Pulmonary artery endothelial cell (primary cell): Measurements from ENCODE around the gene CCS. TPM values are rescaled to one million over a fixed set of nuclear protein-coding genes. Genes with fewer than 3 reads are reported as not detected.
"Not testable (repeated sequence)": the region's sequence is repeated elsewhere in the genome, so short reads cannot be mapped to it uniquely, and the experiment has no call there.

ENCODE experiments used
- DNase-seq: peaks from one replicate; pipeline ENCODE4 v3.0.0-alpha.2; 2011; ENCODE audit warnings: low read depth, low spot score
- total RNA-seq: library from RNA; depleted of rRNA; stranded (reverse); fragments of >200 nt; gene quantifications from 2 replicates; pipeline ENCODE4 v1.2.3, GENCODE V29; 2014

CCS gene
- total RNA-seq, 1 donor from 2014 or later: 41.1 TPM

DNA sequence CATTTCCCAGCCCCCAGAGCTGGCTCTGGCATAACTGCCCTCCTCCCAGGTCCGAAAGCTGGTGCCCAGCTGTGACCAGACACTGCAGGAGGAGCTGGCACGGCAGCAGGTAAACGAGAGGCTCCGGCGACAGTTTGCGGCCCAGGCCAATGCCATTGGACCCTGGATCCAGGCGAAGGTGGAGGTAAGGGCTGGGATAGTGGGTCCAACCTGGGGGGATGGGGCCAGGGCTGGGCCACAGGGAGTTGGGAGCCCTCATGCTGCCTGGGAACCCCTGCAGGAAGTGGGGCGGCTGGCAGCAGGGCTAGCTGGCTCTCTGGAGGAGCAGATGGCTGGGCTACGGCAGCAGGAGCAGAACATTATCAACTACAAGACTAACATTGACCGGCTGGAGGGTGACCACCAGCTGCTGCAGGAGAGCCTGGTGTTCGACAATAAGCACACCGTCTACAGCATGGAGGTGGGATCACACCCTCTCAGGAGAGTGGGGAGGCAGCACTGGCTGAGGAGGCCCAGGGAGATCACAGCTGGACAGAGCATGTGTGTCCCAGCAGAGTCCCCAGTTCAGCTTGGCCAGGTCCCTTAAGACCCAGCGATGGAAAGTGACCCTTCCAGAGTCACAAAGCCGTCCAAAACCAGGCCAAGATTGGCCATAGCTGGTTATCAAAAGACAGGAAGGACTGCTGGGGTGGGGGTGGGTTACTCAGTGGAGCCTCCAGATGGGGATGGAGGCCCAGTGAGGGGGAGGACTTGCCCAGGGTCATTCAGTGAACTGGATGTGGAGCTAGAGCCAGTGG is 31.6 kb upstream of the CCS start:
- no peak for DNase-seq

DNA sequence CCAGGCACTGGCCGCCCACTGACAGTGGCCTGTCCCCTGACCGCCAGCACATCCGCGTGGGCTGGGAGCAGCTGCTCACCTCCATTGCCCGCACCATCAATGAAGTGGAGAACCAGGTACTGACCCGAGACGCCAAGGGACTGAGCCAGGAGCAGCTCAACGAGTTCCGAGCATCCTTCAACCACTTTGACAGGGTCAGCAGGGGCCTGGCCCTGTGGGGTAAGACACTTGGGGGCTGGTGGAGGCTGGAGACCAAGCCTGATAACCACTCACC is 31.1 kb upstream of the CCS start:
- no peak for DNase-seq

DNA sequence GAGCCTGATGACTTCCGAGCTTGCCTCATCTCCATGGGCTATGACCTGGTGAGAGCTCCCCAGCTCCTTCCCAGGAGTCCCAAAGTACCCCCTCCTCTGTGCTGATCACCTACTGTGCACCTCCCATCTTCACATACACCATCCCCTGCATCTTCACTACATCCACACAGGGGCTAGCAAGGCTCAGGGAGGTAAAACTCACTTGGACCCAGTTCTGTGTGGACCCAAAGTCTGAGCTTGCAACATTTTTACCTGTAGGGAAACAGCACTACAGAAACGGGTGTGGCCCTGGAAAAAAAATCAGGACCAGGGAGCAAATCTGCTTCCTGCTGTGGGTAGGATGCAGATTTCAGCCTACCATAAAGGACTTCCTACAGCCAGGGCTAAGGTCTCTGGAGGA is 30.7 kb upstream of the CCS start:
- DNase-seq: no peak

- DNase-seq: no peak
Measured at GRCh38 chr11:66562907-66563583, 29.9 kb upstream of the CCS start.

DNA sequence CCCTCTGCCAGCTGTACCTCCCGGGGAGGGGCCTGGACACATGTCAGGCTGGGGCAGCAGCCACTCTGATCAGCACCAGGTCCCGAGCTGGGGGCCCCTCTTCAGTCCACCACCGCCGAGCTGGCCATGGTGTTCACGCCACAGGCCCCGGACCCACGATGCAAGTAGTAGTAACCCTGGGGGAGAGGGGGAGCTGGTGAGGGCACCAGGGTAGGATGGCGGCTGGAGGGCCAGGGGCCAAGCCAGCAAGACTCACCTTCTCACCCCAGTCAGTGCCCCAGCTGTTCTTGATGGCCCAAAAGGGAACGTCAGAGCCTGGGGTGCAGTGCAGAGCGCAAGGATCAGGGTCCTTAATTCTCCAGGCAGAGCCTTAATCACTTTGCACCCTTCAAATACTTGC is 29.2 kb upstream of the CCS start:
- DNase-seq: no peak

GRCh38 chr11:66564538-66564937 is 28.4 kb upstream of the CCS start:
- DNase-seq: no peak

DNA sequence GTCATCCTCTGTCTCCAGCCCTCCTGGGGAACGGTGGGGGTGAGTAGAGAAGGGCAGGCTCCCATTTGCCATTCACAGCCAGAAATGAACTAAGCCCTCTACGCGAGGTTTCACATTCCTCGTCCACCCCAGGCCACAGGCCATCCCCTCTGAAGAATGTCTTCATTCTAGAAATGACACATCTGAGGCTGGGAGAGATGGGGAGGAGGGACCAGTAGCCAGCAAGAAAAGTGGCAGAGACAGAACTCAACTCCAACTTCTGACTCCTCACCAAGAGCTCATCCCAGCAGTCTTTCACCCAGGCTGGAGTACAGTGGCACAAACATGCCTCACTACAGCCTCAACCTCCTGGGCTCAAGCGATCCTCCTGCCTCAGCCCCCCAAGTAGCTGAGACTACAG is 28.0 kb upstream of the CCS start:
- no peak for DNase-seq

DNA sequence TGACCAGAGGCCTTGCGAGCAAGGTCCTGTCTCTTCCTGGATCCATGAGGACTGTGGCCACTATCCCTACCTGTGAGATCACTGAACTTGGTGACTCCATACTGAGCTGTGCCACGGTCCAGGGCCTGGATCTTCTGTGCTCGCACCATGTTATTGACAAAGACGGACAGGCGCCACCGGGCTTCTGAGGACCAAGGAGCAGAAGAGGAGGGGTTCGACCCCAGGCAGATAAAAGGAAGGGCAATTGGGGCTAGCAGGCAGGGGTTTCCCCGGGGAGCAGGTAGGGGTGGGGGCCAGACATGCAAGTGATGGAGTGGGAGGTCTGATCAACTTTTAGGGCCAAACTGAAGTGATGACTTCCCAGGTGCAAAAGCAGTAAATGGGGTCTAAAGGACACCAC is 26.8 kb upstream of the CCS start:
- DNase-seq: no peak

DNA sequence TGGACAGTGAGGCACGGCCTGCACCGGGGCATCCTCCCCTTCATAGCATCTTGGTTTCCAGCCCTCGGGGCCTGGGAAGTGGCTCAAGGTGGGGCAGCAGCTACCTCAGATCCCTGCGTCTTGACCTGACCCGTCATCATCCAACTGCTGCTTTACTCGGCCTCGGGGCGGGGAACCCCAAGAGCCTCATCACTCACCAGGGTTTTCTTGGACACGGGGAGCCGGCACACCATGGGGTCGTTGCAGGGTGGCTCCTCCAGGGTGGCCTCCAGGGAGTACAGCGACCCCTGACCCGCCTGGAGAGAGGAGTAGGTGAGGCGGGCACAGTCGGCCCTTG is 25.2 kb upstream of the CCS start:
- no peak for DNase-seq

- DNase-seq: peak; percentile 26
Measured at GRCh38 chr11:66568124-66568916, 24.7 kb upstream of the CCS start, which contains the start of gene CTSF. Gene CTSF, minus strand, starts transcription at chr11:66568606. Its CDS starts 120 bp downstream, at chr11:66568486.

GRCh38 chr11:66569076-66569475 is 23.9 kb upstream of the CCS start:
- no peak for DNase-seq

DNA sequence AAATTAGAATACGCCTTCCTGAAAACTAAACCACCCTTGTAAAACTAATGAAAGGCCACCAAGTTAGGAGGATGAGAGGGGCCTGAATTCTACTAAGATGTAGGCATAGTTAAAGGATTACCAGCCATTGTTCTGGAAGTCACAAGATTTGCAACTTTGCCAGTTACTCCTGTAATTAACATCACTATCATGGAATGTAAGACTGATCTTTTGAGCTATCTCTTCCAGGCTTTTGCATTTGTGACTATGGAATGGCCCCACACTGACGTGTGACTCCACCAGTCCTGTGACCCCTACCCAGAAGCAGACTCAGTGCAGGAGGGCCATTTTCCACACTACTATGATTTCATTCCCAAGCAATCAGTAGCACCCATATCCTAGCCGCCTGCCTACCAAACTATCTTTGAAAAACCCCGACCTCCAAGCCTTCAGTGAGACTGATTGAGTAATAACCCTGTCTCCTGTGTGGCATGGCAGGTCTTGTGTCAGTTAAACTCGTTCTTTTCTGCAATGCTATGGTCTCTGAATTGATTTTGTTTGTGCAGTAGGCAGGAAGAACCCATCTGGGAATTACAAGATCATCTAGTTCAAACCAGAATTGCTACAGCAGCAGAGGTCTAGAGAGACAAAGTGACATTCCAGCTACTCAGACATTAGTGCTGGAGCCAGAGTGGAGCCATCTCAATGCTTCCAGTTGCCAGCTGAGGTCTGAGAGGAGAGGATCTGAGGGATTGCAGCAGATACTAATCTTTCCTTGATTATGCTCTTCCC is 22.7 kb upstream of the CCS start:
- DNase-seq: no peak

- DNase-seq: no peak
Measured at GRCh38 chr11:66570850-66571180, 22.2 kb upstream of the CCS start.

- no peak for DNase-seq
Measured at GRCh38 chr11:66579017-66579606, 13.9 kb upstream of the CCS start.

GRCh38 chr11:66580803-66581202 is 12.2 kb upstream of the CCS start:
- no peak for DNase-seq

DNA sequence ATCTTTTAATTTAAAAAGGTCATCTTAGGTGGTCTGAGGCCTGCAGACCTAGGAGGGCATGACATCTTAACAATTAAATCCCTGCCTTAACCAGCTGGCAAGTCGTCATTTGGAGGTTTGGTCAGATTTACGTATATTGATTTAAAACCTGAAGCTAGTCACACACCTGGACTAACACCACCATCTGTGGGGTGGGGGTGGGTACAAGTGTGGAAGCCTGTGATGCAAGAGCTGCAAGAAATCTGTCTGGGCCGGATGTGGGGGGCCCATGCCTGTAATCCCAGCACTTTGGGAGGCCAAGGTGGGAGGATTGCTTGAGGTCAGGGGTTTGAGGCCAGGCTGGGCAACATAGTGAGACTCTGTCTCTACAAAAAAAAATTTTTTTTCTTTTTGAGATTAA is 11.7 kb upstream of the CCS start:
- DNase-seq: no peak

DNA sequence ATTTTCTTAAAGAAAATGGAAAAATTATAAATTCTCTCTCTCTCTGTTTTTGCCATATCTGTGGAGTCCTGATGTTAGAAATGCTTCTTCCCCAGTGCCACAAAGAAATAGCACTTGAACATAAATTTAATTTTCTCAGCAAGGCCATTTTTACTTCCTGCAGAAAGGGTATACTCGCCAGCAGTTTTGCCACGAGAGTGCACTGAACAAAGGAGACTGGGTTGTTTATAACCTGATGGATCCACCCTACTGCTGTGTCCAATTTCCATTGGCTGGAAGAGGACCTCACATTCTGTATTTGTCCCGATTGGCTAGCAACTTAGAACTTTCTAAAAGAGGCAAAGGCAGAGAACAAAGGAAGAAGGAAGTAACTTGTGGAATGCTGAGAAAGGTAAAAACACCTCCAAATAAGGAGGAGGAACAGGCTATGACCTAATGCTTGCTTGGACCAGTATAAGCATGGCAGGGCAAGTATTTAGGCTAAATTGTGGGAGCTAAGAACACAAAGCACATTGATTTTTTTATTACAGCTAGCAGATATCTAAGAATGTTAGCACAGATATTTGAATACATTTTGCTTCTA is 10.3 kb upstream of the CCS start:
- not testable (repeated sequence) for DNase-seq

- DNase-seq: not testable (repeated sequence)
Measured at GRCh38 chr11:66585447-66585846, 7.5 kb upstream of the CCS start.

GRCh38 chr11:66586136-66586535 is 6.8 kb upstream of the CCS start:
- DNase-seq: no peak

GRCh38 chr11:66589315-66589714 is 3.7 kb upstream of the CCS start:
- not testable (repeated sequence) for DNase-seq

- no peak for DNase-seq
Measured at GRCh38 chr11:66589996-66590675, 2.8 kb upstream of the CCS start.
